ENCODE measurements around the gene OSBPL1A.

OSBPL1A gene

GRCh38 chr18:24397694-24398368 is at the start of gene OSBPL1A:
OSBPL1A (minus strand) TSS chr18:24397824; CDS start chr18:24377533, 20,291 bp downstream.
- peak; percentile 80 for DNase-seq

GRCh38 chr18:24446953-24447538 is 49.4 kb upstream of the OSBPL1A start:
- DNase-seq, result no peak

GRCh38 chr18:24446453-24446852 is 48.8 kb upstream of the OSBPL1A start:
- DNase-seq, result no peak

GRCh38 chr18:24443870-24444269 is 46.2 kb upstream of the OSBPL1A start:
- DNase-seq, result no peak

GRCh38 chr18:24436939-24437338 is 39.3 kb upstream of the OSBPL1A start:
- no peak for DNase-seq

GRCh38 chr18:24432618-24433017 is 35.0 kb upstream of the OSBPL1A start:
- DNase-seq, result no peak

- DNase-seq, result no peak
These were observed 31.6 kb upstream of the OSBPL1A start for GRCh38 chr18:24429188-24429587.

GRCh38 chr18:24428709-24429108 is 31.1 kb upstream of the OSBPL1A start:
- DNase-seq, result no peak

GRCh38 chr18:24427484-24427883 is 29.9 kb upstream of the OSBPL1A start:
- DNase-seq, result no peak

- DNase-seq, result peak; percentile 48
These were observed 29.0 kb upstream of the OSBPL1A start, which contains the start of gene IMPACT for GRCh38 chr18:24426398-24427294. IMPACT (plus strand) TSS chr18:24426670; CDS start chr18:24426757, 87 bp downstream.

- DNase-seq, result no peak
These were observed 28.4 kb upstream of the OSBPL1A start for GRCh38 chr18:24426073-24426397.

GRCh38 chr18:24421831-24422230 is 24.2 kb upstream of the OSBPL1A start:
- no peak for DNase-seq

GRCh38 chr18:24420551-24420950 is 22.9 kb upstream of the OSBPL1A start:
- DNase-seq, result no peak

- DNase-seq, result no peak
These were observed 19.9 kb upstream of the OSBPL1A start for GRCh38 chr18:24417480-24417879.

- DNase-seq, result no peak
These were observed 16.9 kb upstream of the OSBPL1A start for GRCh38 chr18:24414349-24415003.

GRCh38 chr18:24413148-24413547 is 15.5 kb upstream of the OSBPL1A start:
- DNase-seq, result no peak

- no peak for DNase-seq
These were observed 10.9 kb upstream of the OSBPL1A start for GRCh38 chr18:24408496-24408895.

GRCh38 chr18:24404591-24404990 is 7.0 kb upstream of the OSBPL1A start:
- no peak for DNase-seq

- no peak for DNase-seq
These were observed 5.5 kb upstream of the OSBPL1A start for GRCh38 chr18:24403076-24403475.

GRCh38 chr18:24402209-24402785 is 4.7 kb upstream of the OSBPL1A start:
- DNase-seq, result no peak

- DNase-seq, result no peak
These were observed 3.0 kb upstream of the OSBPL1A start for GRCh38 chr18:24400587-24400986.

- no peak for DNase-seq
These were observed 916 bp upstream of the OSBPL1A start for GRCh38 chr18:24398540-24398939.

- peak; percentile 37 for DNase-seq
These were observed 412 bp downstream of the OSBPL1A start for GRCh38 chr18:24397131-24397693.
